H9 (cell line): ENCODE results near the gene MAP4K1. TPM values are rescaled to one million over a fixed set of nuclear protein-coding genes. Genes with fewer than 3 reads are reported as not detected.
A peak's percentile ranks its signal among the peaks of the same experiment; 100 is the strongest.

Experiments used
- DNase-seq: peaks from one replicate; pipeline ENCODE4 v3.0.0-alpha.2; 2017
- H2AFZ ChIP-seq: one replicate; pipeline ENCODE4 v1.6.1; 2013; ENCODE audit warnings: mild to moderate bottlenecking, low read length, control low read depth, moderate library complexity
- H2AK5ac ChIP-seq: 2 replicates; pipeline ENCODE4 v1.6.1; 2013; ENCODE audit warnings: low read length, control low read depth, mixed read lengths; ENCODE audit not compliant: insufficient read length
- H2BK120ac ChIP-seq: one replicate; pipeline ENCODE4 v1.6.1; 2013; ENCODE audit warnings: low read depth, mild to moderate bottlenecking, low read length, control low read depth, inconsistent platforms; ENCODE audit not compliant: poor library complexity, severe bottlenecking
- H2BK12ac ChIP-seq: 2 replicates; pipeline ENCODE4 v1.6.1; 2013; ENCODE audit warnings: low read length, control low read depth, mixed read lengths, low read depth; ENCODE audit not compliant: insufficient read length
- H2BK15ac ChIP-seq: 2 replicates; pipeline ENCODE4 v1.6.1; 2013; ENCODE audit warnings: low read depth, low read length, control low read depth
- H2BK20ac ChIP-seq: one replicate; pipeline ENCODE4 v1.6.1; 2013; ENCODE audit warnings: low read depth, mild to moderate bottlenecking, low read length, control low read depth, inconsistent platforms; ENCODE audit not compliant: poor library complexity, severe bottlenecking
- H2BK5ac ChIP-seq: 2 replicates; pipeline ENCODE4 v1.6.1; 2013; ENCODE audit warnings: low read length, control low read depth, mixed read lengths; ENCODE audit not compliant: insufficient read length
- H3K14ac ChIP-seq: 2 replicates; pipeline ENCODE4 v1.6.1; 2013; ENCODE audit warnings: low read length, control low read depth; ENCODE audit not compliant: insufficient read depth
- H3K18ac ChIP-seq: 2 replicates; pipeline ENCODE4 v1.6.1; 2013; ENCODE audit warnings: low read depth, mild to moderate bottlenecking, mixed read lengths, low read length, control low read depth; ENCODE audit not compliant: insufficient read length
- H3K23ac ChIP-seq: 2 replicates; pipeline ENCODE4 v1.6.1; 2013; ENCODE audit warnings: low read length, control low read depth, mixed read lengths, low read depth; ENCODE audit not compliant: insufficient read length
- H3K23me2 ChIP-seq: 2 replicates; pipeline ENCODE4 v1.6.1; 2013; ENCODE audit warnings: low read depth, mild to moderate bottlenecking, mixed read lengths, low read length, control low read depth; ENCODE audit not compliant: insufficient read length, poor library complexity, severe bottlenecking
- H3K27ac ChIP-seq: 2 replicates; pipeline ENCODE4 v1.5.1; 2013; ENCODE audit warnings: low read length, control low read depth, mixed read lengths, low read depth; ENCODE audit not compliant: insufficient read length
- H3K27me3 ChIP-seq: 2 replicates; pipeline ENCODE4 v1.6.1; 2013; ENCODE audit warnings: low read length, control low read depth, inconsistent platforms; ENCODE audit not compliant: insufficient read depth
- H3K4ac ChIP-seq: 2 replicates; pipeline ENCODE4 v1.6.1; 2013; ENCODE audit warnings: low read depth, mild to moderate bottlenecking, control low read depth, inconsistent platforms, low read length, moderate library complexity
- H3K4me1 ChIP-seq: 2 replicates; pipeline ENCODE4 v1.6.1; 2013; ENCODE audit warnings: low read length, control low read depth, inconsistent platforms; ENCODE audit not compliant: insufficient read depth
- H3K4me2 ChIP-seq: 2 replicates; pipeline ENCODE4 v1.6.1; 2013; ENCODE audit warnings: low read length, control low read depth, mixed read lengths; ENCODE audit not compliant: insufficient read length, insufficient read depth
- H3K56ac ChIP-seq: 2 replicates; pipeline ENCODE4 v1.6.1; 2013; ENCODE audit warnings: low read depth, mild to moderate bottlenecking, mixed read lengths, low read length, control low read depth; ENCODE audit not compliant: insufficient read length
- H3K79me1 ChIP-seq: 2 replicates; pipeline ENCODE4 v1.6.1; 2013; ENCODE audit warnings: low read depth, mild to moderate bottlenecking, moderate library complexity, low read length, control low read depth, inconsistent platforms; ENCODE audit not compliant: insufficient read depth, poor library complexity, severe bottlenecking
- H3K79me2 ChIP-seq: 2 replicates; pipeline ENCODE4 v1.6.1; 2013; ENCODE audit warnings: low read length, control low read depth, inconsistent platforms; ENCODE audit not compliant: insufficient read depth
- H3K9ac ChIP-seq: 2 replicates; pipeline ENCODE4 v1.6.1; 2013; ENCODE audit warnings: low read length, control low read depth, mixed read lengths; ENCODE audit not compliant: insufficient read length; ENCODE audit errors: extremely low read depth
- H3K9me3 ChIP-seq: one replicate; pipeline ENCODE4 v1.6.1; 2013; ENCODE audit warnings: low read depth, low read length, inconsistent platforms; ENCODE audit not compliant: control insufficient read depth
- H3T11ph ChIP-seq: one replicate; pipeline ENCODE4 v1.6.1; 2013; ENCODE audit warnings: mild to moderate bottlenecking, low read length, control low read depth, inconsistent platforms
- H4K20me1 ChIP-seq: one replicate; pipeline ENCODE4 v1.6.1; 2013; ENCODE audit not compliant: control insufficient read depth, insufficient read length, insufficient read depth
- H4K5ac ChIP-seq: 2 replicates; pipeline ENCODE4 v1.6.1; 2013; ENCODE audit warnings: low read depth, mild to moderate bottlenecking, mixed read lengths, low read length, control low read depth; ENCODE audit not compliant: insufficient read length
- H4K8ac ChIP-seq: replicated peaks from 2 replicates; pipeline ENCODE4 v1.6.1; 2013; ENCODE audit warnings: low read length, control low read depth, mixed read lengths, low read depth; ENCODE audit not compliant: insufficient read length
- H4K91ac ChIP-seq: 2 replicates; pipeline ENCODE4 v1.6.1; 2013; ENCODE audit warnings: low read depth, mild to moderate bottlenecking, moderate library complexity, mixed read lengths, low read length, control low read depth; ENCODE audit not compliant: insufficient read length
- H3K27ac Mint-ChIP-seq, 3 experiments: 2 replicates in 2 of 3; 3 replicates in 1 of 3; pipeline ENCODE4 v1.8.0; 2020 to 2021; ENCODE audit warnings: mixed read lengths in 3 of 3, mild to moderate bottlenecking in 1 of 3, moderate library complexity in 1 of 3
- H3K27me3 Mint-ChIP-seq: 2 replicates; pipeline ENCODE4 v1.8.0; 2021; ENCODE audit warnings: low read depth, mild to moderate bottlenecking, moderate library complexity, mixed read lengths
- H3K36me3 Mint-ChIP-seq, 3 experiments: 2 replicates in 2 of 3; 3 replicates in 1 of 3; pipeline ENCODE4 v1.8.0; 2020 to 2021; ENCODE audit warnings: low read depth in 3 of 3, mixed read lengths in 3 of 3; ENCODE audit not compliant: insufficient read depth in 1 of 3
- H3K4me1 Mint-ChIP-seq, 2 experiments: 2 replicates each; pipeline ENCODE4 v1.8.0; 2020; ENCODE audit warnings: mixed read lengths in 2 of 2
- H3K4me3 Mint-ChIP-seq, 2 experiments: 2 replicates in 1 of 2; 3 replicates in 1 of 2; pipeline ENCODE4 v1.8.0; 2020 to 2021; ENCODE audit warnings: mild to moderate bottlenecking in 2 of 2, mixed read lengths in 2 of 2, moderate library complexity in 1 of 2
- H3K9me3 Mint-ChIP-seq, 2 experiments: 2 replicates in 1 of 2; 3 replicates in 1 of 2; pipeline ENCODE4 v1.8.0; 2020; ENCODE audit warnings: mild to moderate bottlenecking in 2 of 2, mixed read lengths in 2 of 2, moderate library complexity in 1 of 2
- CTCF ChIP-seq: fragments of 200-600 bp; sonication (generic); conservative IDR thresholded peaks from 3 replicates; pipeline ENCODE4 v1.8.0; 2021; ENCODE audit warnings: antibody characterized with exemption, mild to moderate bottlenecking
- WGBS: extraction: QIAGEN DNeasy Blood & Tissue Kit; methylation state at CpG from one replicate; pipeline ENCODE4 v1.1.7; 2013; ENCODE audit warnings: missing lambda C conversion rate, low lambda C conversion rate, mixed read lengths; ENCODE audit not compliant: insufficient read length; ENCODE audit errors: extremely low coverage; 5-methylcytosine and 5-hydroxymethylcytosine counted together
- total RNA-seq: library from RNA; stranded (reverse); gene quantifications from 2 replicates; pipeline ENCODE4 v1.2.1, GENCODE V29; 2021

The MAP4K1 gene
- total RNA-seq, 1 experiment from 2014 or later = 31.1 TPM

GRCh38 chr19:38561658-38562057, 56.1 kb downstream of the MAP4K1 start:
- no peak for DNase-seq
- no peaks in the 10 kb centered on the region for H3K4me1 Mint-ChIP-seq
- peaks cover 16 to 24% (median 21%) of the 10 kb centered on the region in 3 experiments for H3K36me3 Mint-ChIP-seq
- Histone ChIP-seq H2BK120ac (no peak overlapping the region), H3K9ac (no peak overlapping the region), H3K14ac (no peak overlapping the region), H4K5ac (no peak overlapping the region), H3T11ph (no peak overlapping the region), H2BK5ac (no peak overlapping the region), H3K79me2 (no peaks in the 10 kb centered on the region), H3K9me3 (no peaks in the 10 kb centered on the region), H3K79me1 (no peaks in the 10 kb centered on the region), H2BK15ac (no peak overlapping the region), H3K4ac (no peak overlapping the region), H2AFZ (no peak overlapping the region), H4K91ac (no peak overlapping the region), H3K56ac (no peak overlapping the region), H4K8ac (no peak overlapping the region), H3K27ac (no peak overlapping the region), H3K4me2 (no peak overlapping the region), H2AK5ac (no peak overlapping the region), H2BK20ac (no peak overlapping the region), H3K27me3 (no peaks in the 10 kb centered on the region), H2BK12ac (no peak overlapping the region), H3K23me2 (no peaks in the 10 kb centered on the region), H3K18ac (no peak overlapping the region), H3K23ac (no peak overlapping the region), H4K20me1 (peaks cover 1% of the 10 kb centered on the region), H3K4me1 (no peaks in the 10 kb centered on the region)
- WGBS = no CpG with 5 or more reads among the region's 11 CpGs
- peak overlapping the region in 1 of 3 experiments; percentile 63; a peak in 1 of 7 replicates for H3K27ac Mint-ChIP-seq
- no peaks in the 10 kb centered on the region for H3K9me3 Mint-ChIP-seq
- peaks cover 2% of the 10 kb centered on the region; the same call in 1 of the 2 replicates for H3K27me3 Mint-ChIP-seq
- no peak for TF ChIP-seq CTCF
- no peak overlapping the region for H3K4me3 Mint-ChIP-seq
